Measurements from ENCODE around the gene EPS15. TPM values are rescaled to one million over a fixed set of nuclear protein-coding genes. Genes with fewer than 3 reads are reported as not detected.
"Not testable (repeated sequence)": the region's sequence is repeated elsewhere in the genome, so short reads cannot be mapped to it uniquely, and the experiment has no call there.

EPS15 gene
- polyA plus RNA-seq, 1 donor (not counting 4 experiments of a cell fraction or from before 2014, with no cell fraction given) = 33.2 TPM

- no peak for TF ChIP-seq CTCF (optimal IDR thresholded peaks at IDR 0.05 in 1 of 3, IDR thresholded peaks at IDR 0.05 in 1 of 3, conservative IDR thresholded peaks at IDR 0.05 in 1 of 3; ENCODE audit: extremely low read depth in 1 of 3, insufficient read depth in 2 of 3, low read length in 3 of 3)
- TF ChIP-seq EZH2 (IDR thresholded peaks at IDR 0.05; ENCODE audit: low read length) = no peak
- no peak overlapping the region for H3K27ac ChIP-seq (ENCODE audit: control insufficient read depth, insufficient read depth, low read length)
- dilution Hi-C loops (cut with MboI; ENCODE audit: extremely low pct_ligation_motif_present, low sequenced_read_pairs) = no loop called here
- H3K79me2 ChIP-seq (ENCODE audit: control insufficient read depth, insufficient read depth, low read length) = peaks cover 47% of the 10 kb centered on the region
- H3K27me3 ChIP-seq (ENCODE audit: control insufficient read depth, extremely low read depth, insufficient read depth, low read length) = no peaks in the 10 kb centered on the region
- H3K4me3 ChIP-seq (ENCODE audit: control insufficient read depth in 2 of 3, extremely low read depth in 1 of 3, insufficient read depth in 2 of 3, low read depth in 1 of 3, low read length in 3 of 3) = no peak overlapping the region
- H2AFZ ChIP-seq (ENCODE audit: control insufficient read depth, low read length) = no peak overlapping the region
- no peak overlapping the region for H3K4me2 ChIP-seq (ENCODE audit: control insufficient read depth, extremely low read depth, insufficient read depth, low read depth, low read length)
- no peaks in the 10 kb centered on the region for H3K9me3 ChIP-seq (ENCODE audit: control insufficient read depth, low read depth, low read length)
- H3K9me1 ChIP-seq (ENCODE audit: control insufficient read depth, extremely low read depth, insufficient read depth, low read length) = peaks cover 3% of the 10 kb centered on the region
- no peak for DNase-seq (ENCODE audit: low read depth, low spot score)
- no peak for FAIRE-seq
- H4K20me1 ChIP-seq (ENCODE audit: control insufficient read depth, extremely low read depth, insufficient read depth, low read length) = no peaks in the 10 kb centered on the region
- H3K36me3 ChIP-seq (ENCODE audit: control insufficient read depth in 2 of 2, extremely low read depth in 1 of 2, insufficient read depth in 2 of 2, low read length in 2 of 2) = peaks cover under 1 to 2% of the 10 kb centered on the region in 2 experiments
- H3K4me1 ChIP-seq (ENCODE audit: control insufficient read depth, extremely low read depth, insufficient read depth, low read length) = no peaks in the 10 kb centered on the region
- no peak overlapping the region for H3K9ac ChIP-seq (ENCODE audit: control insufficient read depth, extremely low read depth, insufficient read depth, low read length)
These were observed 34.5 kb downstream of the EPS15 start for GRCh38 chr1:51484591-51484990.

DNA sequence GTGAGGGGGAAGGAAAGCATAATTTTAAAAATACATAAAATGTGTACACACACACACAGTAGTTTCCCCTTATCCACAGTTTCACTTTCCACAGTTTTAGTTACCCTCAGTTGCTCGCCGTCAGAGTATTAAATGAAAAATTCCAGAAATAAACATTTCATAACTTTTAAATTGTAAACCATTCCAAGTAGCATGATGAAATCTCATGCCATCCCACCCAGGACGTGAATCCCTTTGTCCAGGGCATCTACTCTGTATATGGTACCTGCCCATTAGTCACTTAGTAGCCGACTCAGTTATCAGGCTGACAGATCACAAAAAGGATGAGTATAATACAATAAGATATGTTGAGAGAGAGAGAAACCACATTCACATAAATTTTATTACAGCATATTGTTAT lies 36.2 kb downstream of the EPS15 start:
- TF ChIP-seq CTCF (optimal IDR thresholded peaks at IDR 0.05 in 1 of 3, IDR thresholded peaks at IDR 0.05 in 1 of 3, conservative IDR thresholded peaks at IDR 0.05 in 1 of 3; ENCODE audit: extremely low read depth in 1 of 3, insufficient read depth in 2 of 3, low read length in 3 of 3) (no peak), EZH2 (IDR thresholded peaks at IDR 0.05; ENCODE audit: low read length) (no peak)
- H3K27ac ChIP-seq (ENCODE audit: control insufficient read depth, insufficient read depth, low read length) = no peak overlapping the region

DNA sequence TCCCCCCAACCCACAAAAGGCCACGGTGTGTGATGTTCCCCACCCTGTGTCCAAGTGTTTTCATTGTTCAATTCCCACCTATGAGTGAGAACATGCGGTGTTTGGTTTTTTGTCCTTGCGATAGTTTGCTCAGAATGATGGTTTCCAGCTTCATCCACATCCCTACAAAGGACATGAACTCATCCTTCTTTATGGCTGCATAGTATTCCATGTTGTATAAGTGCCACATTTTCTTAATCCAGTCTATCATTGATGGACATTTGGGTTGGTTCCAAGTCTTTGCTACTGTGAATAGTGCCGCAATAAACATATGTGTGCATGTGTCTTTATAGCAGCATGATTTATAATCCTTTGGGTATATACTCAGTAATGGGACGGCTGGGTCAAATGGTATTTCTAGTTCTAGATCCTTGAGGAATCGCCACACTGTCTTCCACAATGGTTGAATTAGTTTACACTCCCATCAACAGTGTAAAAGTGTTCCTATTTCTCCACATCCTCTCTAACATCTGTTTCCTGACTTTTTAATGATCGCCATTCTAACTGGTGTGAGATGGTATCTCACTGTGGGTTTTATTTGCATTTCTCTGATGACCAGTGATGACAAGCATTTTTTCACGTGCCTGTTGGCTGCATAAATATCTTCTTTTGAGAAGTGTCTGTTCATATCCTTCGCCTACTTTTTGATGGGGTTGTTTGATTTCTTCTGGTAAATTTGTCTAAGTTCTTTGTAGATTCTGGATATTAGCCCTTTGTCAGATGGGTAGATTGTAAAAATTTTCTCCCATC lies 44.0 kb downstream of the EPS15 start:
- FAIRE-seq; H3K9ac ChIP-seq (ENCODE audit: control insufficient read depth, extremely low read depth, insufficient read depth, low read length); H3K79me2 ChIP-seq (ENCODE audit: control insufficient read depth, insufficient read depth, low read length); dilution Hi-C loops (cut with MboI; ENCODE audit: extremely low pct_ligation_motif_present, low sequenced_read_pairs); H3K4me3 ChIP-seq (ENCODE audit: control insufficient read depth in 2 of 3, extremely low read depth in 1 of 3, insufficient read depth in 2 of 3, low read depth in 1 of 3, low read length in 3 of 3); DNase-seq (ENCODE audit: low read depth, low spot score); H4K20me1 ChIP-seq (ENCODE audit: control insufficient read depth, extremely low read depth, insufficient read depth, low read length); H3K36me3 ChIP-seq (ENCODE audit: control insufficient read depth in 2 of 2, extremely low read depth in 1 of 2, insufficient read depth in 2 of 2, low read length in 2 of 2); H3K9me3 ChIP-seq (ENCODE audit: control insufficient read depth, low read depth, low read length); H3K4me1 ChIP-seq (ENCODE audit: control insufficient read depth, extremely low read depth, insufficient read depth, low read length); H3K27me3 ChIP-seq (ENCODE audit: control insufficient read depth, extremely low read depth, insufficient read depth, low read length); H3K4me2 ChIP-seq (ENCODE audit: control insufficient read depth, extremely low read depth, insufficient read depth, low read depth, low read length); H3K9me1 ChIP-seq (ENCODE audit: control insufficient read depth, extremely low read depth, insufficient read depth, low read length); H3K27ac ChIP-seq (ENCODE audit: control insufficient read depth, insufficient read depth, low read length); H2AFZ ChIP-seq (ENCODE audit: control insufficient read depth, low read length): not testable (repeated sequence)

More for the DNA sequence above, 36.2 kb downstream of the EPS15 start:
- peaks cover 37% of the 10 kb centered on the region for H3K79me2 ChIP-seq (ENCODE audit: control insufficient read depth, insufficient read depth, low read length)
- H3K9ac ChIP-seq (ENCODE audit: control insufficient read depth, extremely low read depth, insufficient read depth, low read length) = no peak overlapping the region
- no peak overlapping the region for H3K4me3 ChIP-seq (ENCODE audit: control insufficient read depth in 2 of 3, extremely low read depth in 1 of 3, insufficient read depth in 2 of 3, low read depth in 1 of 3, low read length in 3 of 3)
- DNase-seq (ENCODE audit: low read depth, low spot score) = no peak
- FAIRE-seq = no peak
- no peak overlapping the region for H3K4me2 ChIP-seq (ENCODE audit: control insufficient read depth, extremely low read depth, insufficient read depth, low read depth, low read length)
- no peak overlapping the region for H2AFZ ChIP-seq (ENCODE audit: control insufficient read depth, low read length)
- H3K36me3 ChIP-seq (ENCODE audit: control insufficient read depth in 2 of 2, extremely low read depth in 1 of 2, insufficient read depth in 2 of 2, low read length in 2 of 2) = peaks cover 0 to 2% of the 10 kb centered on the region in 2 experiments
- H3K9me3 ChIP-seq (ENCODE audit: control insufficient read depth, low read depth, low read length) = no peaks in the 10 kb centered on the region
- H4K20me1 ChIP-seq (ENCODE audit: control insufficient read depth, extremely low read depth, insufficient read depth, low read length) = no peaks in the 10 kb centered on the region
- peaks cover 3% of the 10 kb centered on the region for H3K9me1 ChIP-seq (ENCODE audit: control insufficient read depth, extremely low read depth, insufficient read depth, low read length)
- H3K4me1 ChIP-seq (ENCODE audit: control insufficient read depth, extremely low read depth, insufficient read depth, low read length) = no peaks in the 10 kb centered on the region
- dilution Hi-C loops (cut with MboI; ENCODE audit: extremely low pct_ligation_motif_present, low sequenced_read_pairs) = no loop called here
- no peaks in the 10 kb centered on the region for H3K27me3 ChIP-seq (ENCODE audit: control insufficient read depth, extremely low read depth, insufficient read depth, low read length)

Data from keratinocyte (primary cell).